GM12878 (cell line): ENCODE measurements around the gene IGSF8.

ENCODE experiments used
- STAT1 ChIP-seq: fragments of 450-650 bp; conservative IDR thresholded peaks from 2 replicates; pipeline ENCODE4 v1.6.1; 2014; ENCODE audit warnings: antibody characterized with exemption, mild to moderate bottlenecking
- ZNF274 ChIP-seq: IDR thresholded peaks from one replicate; pipeline ENCODE4 v1.8.0; 2011; ENCODE audit not compliant: insufficient read length, insufficient read depth
- TF ChIP-seq, protein P1 (sequence below), 3 experiments: IDR thresholded peaks in 2 of 3; conservative IDR thresholded peaks in 1 of 3; 2 replicates each; pipeline ENCODE4 v1.5.1; 2011; ENCODE audit warnings: low read depth in 3 of 3, low read length in 3 of 3, mild to moderate bottlenecking in 3 of 3, control low read depth in 2 of 3, moderate library complexity in 2 of 3, inconsistent platforms in 1 of 3, mixed read lengths in 1 of 3; ENCODE audit not compliant: control insufficient read depth in 2 of 3, insufficient read depth in 1 of 3; ENCODE audit errors: extremely low read depth in 1 of 3

GRCh38 chr1:160066829-160067745 is 31.3 kb downstream of the IGSF8 start:
- no peak for TF ChIP-seq STAT1
- no peak for TF ChIP-seq ZNF274
- TF ChIP-seq, protein P1, sequence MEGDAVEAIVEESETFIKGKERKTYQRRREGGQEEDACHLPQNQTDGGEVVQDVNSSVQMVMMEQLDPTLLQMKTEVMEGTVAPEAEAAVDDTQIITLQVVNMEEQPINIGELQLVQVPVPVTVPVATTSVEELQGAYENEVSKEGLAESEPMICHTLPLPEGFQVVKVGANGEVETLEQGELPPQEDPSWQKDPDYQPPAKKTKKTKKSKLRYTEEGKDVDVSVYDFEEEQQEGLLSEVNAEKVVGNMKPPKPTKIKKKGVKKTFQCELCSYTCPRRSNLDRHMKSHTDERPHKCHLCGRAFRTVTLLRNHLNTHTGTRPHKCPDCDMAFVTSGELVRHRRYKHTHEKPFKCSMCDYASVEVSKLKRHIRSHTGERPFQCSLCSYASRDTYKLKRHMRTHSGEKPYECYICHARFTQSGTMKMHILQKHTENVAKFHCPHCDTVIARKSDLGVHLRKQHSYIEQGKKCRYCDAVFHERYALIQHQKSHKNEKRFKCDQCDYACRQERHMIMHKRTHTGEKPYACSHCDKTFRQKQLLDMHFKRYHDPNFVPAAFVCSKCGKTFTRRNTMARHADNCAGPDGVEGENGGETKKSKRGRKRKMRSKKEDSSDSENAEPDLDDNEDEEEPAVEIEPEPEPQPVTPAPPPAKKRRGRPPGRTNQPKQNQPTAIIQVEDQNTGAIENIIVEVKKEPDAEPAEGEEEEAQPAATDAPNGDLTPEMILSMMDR (IDR thresholded peaks at IDR 0.05 in 2 of 3, conservative IDR thresholded peaks at IDR 0.05 in 1 of 3; ENCODE audit: control insufficient read depth in 2 of 3, extremely low read depth in 1 of 3, insufficient read depth in 1 of 3, low read depth in 3 of 3, low read length in 3 of 3), result no peak
